ENCODE results near the gene GP1BA. TPM values are rescaled to one million over a fixed set of nuclear protein-coding genes. Genes with fewer than 3 reads are reported as not detected.

Gene GP1BA
- total and polyA plus RNA-seq, 11 donors = 0.06 to 0.35 (median 0.20) TPM; not detected in 6

DNA sequence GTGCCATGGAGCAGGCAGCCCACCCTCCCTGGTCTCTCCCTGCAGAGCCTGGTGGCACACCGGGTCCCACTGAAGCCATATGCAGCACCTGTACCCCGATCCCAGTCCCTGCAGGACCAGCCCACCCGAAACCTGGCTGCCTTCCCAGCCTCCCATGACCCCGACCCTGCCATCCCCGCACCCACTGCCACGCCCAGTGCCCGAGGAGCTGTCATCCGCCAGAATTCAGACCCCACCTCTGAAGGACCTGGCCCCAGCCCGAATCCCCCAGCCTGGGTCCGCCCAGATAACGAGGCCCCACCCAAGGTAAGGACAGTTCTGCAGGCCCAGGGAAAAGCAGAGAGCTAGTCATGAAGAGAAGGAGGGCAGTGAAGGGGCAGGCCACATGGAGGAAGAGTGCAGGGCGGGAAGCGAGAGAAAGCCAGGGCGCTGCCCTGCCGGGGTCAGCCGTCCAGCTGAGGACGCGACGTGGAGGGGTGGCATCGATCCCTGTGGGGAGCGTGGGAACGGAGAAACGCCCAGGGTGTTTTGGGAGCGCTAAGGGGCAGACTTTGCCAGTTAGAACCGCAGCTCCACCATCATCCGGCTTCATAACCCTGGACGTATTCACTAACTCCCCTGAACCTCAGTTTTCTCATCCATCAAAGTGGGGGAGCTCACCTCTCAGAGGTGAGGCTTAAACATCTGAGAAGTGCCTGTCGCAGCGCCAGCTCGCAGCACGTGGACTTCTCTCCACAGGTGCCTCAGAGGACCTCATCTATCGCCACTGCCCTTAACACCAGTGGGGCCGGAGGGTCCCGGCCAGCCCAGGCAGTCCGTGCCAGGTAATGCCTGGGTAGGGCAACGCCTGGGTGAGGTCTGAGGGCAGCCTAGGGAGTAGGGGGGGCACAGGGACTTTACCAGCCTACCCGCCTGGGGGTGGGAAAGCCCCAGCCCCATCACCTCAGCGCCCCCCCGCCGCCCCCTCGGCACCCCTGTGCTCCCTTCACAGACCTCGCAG lies 40.4 kb upstream of the GP1BA start:
- WGBS, 4 donors = 92 to 96% (median 94%) methylated on average over 35 to 42 of the region's 42 CpGs
- intact Hi-C loops (cut with DNase I) = loop anchor here in 3 of 10 donors (2.0 to 10.0 kb wide), 3 partner anchors 183 to 327 kb away; partner anchors contain the start of gene GGT6 (in 1 of the 3)

DNA sequence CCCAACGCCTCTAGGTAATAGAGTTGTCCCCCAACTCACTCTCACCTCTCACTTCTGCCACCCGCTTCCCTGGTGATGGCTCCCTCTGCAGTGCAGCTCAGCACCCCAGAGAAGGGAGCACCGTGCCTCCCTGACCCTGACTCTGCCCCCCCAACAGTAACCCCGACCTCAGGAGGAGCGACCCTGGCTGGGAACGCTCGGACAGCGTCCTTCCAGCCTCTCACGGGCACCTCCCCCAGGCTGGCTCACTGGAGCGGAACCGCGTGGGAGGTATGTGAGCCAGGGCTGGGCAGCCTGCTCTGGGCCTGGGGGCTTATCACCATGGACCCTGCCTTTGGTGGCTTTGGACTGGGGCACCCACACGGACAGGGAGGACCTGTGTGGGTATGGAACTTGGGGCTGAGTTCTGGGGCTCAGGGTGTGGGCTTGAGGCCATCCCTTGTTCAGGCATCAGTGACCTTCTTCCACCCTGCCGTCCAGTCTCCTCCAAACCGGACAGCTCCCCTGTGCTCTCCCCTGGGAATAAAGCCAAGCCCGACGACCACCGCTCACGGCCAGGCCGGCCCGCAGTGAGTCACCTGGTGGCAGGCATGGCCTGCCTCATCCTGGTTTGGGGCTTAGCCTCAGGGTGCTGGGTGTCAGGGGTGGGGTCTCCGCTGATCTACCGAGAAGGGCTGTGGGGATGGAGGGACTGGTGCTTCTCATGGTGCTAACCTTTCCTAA lies 39.4 kb upstream of the GP1BA start:
- WGBS, 4 donors = 86 to 95% (median 87%) methylated on average over 11 to 23 of the region's 23 CpGs

More for the DNA sequence above, 40.4 kb upstream of the GP1BA start:
- no peaks in the 10 kb centered on the region for H3K4me1 ChIP-seq
- no peaks in the 10 kb centered on the region for H3K27me3 ChIP-seq
- TF ChIP-seq POLR2A (IDR thresholded peaks at IDR 0.05) (no peak), CTCF (IDR thresholded peaks at IDR 0.05) (no peak)
- DNase-seq = peak in 2 of 5 donors; percentile 25 to 66
- no peak overlapping the region for H3K4me3 ChIP-seq
- peaks cover 4 to 99% (median 92%) of the 10 kb centered on the region in 9 donors for H3K36me3 ChIP-seq
- no peaks in the 10 kb centered on the region for H3K9me3 ChIP-seq
- no peak overlapping the region for H3K27ac ChIP-seq
- ATAC-seq = no peak

GRCh38 chr17:4893272-4893671 lies 38.8 kb upstream of the GP1BA start:
- Histone ChIP-seq H3K27me3 (no peaks in the 10 kb centered on the region), H3K4me3 (no peak overlapping the region), H3K36me3 (peaks cover 4 to 89% (median 86%) of the 10 kb centered on the region in 9 donors), H3K27ac (no peak overlapping the region), H3K9me3 (no peaks in the 10 kb centered on the region), H3K4me1 (peaks cover 0 to 1% (median 0%) of the 10 kb centered on the region in 12 donors)
- ATAC-seq (no peak), DNase-seq (peak in 1 of 5 donors; percentile 43)
- no peak for TF ChIP-seq CTCF (IDR thresholded peaks at IDR 0.05)
- no peak for TF ChIP-seq POLR2A (IDR thresholded peaks at IDR 0.05)
- 88 to 93% (median 89%) methylated on average over 18 of the region's 18 CpGs for WGBS, 4 donors
- intact Hi-C loops (cut with DNase I) = loop anchor here in 2 of 10 donors (5.0 to 10.0 kb wide), 2 partner anchors 186 to 328 kb away; partner anchors contain the start of gene GGT6 (in 1 of the 2)

More for the DNA sequence above, 39.4 kb upstream of the GP1BA start:
- DNase-seq = peak in 1 of 5 donors; percentile 34
- TF ChIP-seq POLR2A (IDR thresholded peaks at IDR 0.05) = no peak
- no peak for TF ChIP-seq CTCF (IDR thresholded peaks at IDR 0.05)
- no peaks in the 10 kb centered on the region for H3K9me3 ChIP-seq
- H3K4me3 ChIP-seq = no peak overlapping the region
- ATAC-seq = no peak
- intact Hi-C loops (cut with DNase I) = loop anchor here in 2 of 10 donors (5.0 to 10.0 kb wide), 2 partner anchors 185 to 328 kb away; partner anchors contain the start of gene GGT6 (in 1 of the 2)
- no peak overlapping the region for H3K27ac ChIP-seq
- no peaks in the 10 kb centered on the region for H3K27me3 ChIP-seq
- H3K36me3 ChIP-seq = peaks cover 4 to 95% (median 92%) of the 10 kb centered on the region in 9 donors
- H3K4me1 ChIP-seq = no peaks in the 10 kb centered on the region
